ENCODE data around the gene TBXAS1. TPM values are rescaled to one million over a fixed set of nuclear protein-coding genes. Genes with fewer than 3 reads are reported as not detected.

TBXAS1 gene
- total RNA-seq, 1 donor from 2014 or later: 0.26 TPM

DNA sequence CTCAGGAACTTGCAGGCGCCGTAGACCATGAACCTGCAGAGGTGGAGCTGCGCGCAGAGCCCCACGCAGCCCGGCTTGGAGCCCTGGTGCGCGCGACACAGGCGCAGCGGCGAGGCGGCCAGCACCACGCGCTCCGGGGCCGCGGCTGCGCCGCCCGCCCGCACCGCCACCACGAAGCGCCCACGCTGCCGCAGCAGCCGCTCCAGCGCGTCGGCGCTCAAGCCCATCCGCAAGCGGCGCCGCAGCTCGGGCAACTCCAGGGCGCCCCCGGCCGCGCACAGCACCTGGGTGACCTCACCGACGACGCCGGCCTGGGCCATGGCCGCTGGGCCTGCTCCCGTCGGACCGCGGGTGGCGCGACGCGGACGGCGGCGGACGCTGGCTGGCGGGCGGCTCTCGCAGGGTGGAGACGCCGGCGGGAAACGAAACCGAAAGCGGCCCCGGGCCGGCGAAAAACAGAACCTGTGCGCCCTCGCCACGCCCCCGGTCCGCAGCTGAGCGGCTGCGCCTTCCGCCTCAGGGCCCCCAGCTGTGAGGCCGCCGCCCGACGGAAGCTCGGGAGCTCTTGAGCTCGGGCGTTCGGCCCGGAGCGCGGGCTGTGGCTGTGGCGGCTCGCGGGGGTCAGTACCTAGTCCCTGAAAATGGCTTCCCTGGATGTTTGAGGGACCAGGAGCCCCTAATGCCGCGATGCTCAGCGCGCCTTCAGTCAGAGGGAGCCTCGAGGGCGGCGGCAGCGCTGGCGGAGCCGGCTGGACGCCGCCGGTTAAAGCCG, 233.7 kb downstream of the TBXAS1 start, which contains the start of gene PARP12:
Gene PARP12, minus strand, starts transcription at position 424 of the 772 bp plus-strand sequence. Its CDS starts 104 bp downstream, at position 320.
- FAIRE-seq: no peak
- TF ChIP-seq, protein P1, sequence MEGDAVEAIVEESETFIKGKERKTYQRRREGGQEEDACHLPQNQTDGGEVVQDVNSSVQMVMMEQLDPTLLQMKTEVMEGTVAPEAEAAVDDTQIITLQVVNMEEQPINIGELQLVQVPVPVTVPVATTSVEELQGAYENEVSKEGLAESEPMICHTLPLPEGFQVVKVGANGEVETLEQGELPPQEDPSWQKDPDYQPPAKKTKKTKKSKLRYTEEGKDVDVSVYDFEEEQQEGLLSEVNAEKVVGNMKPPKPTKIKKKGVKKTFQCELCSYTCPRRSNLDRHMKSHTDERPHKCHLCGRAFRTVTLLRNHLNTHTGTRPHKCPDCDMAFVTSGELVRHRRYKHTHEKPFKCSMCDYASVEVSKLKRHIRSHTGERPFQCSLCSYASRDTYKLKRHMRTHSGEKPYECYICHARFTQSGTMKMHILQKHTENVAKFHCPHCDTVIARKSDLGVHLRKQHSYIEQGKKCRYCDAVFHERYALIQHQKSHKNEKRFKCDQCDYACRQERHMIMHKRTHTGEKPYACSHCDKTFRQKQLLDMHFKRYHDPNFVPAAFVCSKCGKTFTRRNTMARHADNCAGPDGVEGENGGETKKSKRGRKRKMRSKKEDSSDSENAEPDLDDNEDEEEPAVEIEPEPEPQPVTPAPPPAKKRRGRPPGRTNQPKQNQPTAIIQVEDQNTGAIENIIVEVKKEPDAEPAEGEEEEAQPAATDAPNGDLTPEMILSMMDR (IDR thresholded peaks at IDR 0.05; ENCODE audit: insufficient read depth, low read length, severe bottlenecking): no peak
- peak within 1 kb of the TSS; percentile 63 for H3K4me3 ChIP-seq (ENCODE audit: low read depth, low read length)
- DNase-seq (ENCODE audit: low read depth): peak; percentile 45
- no peaks in the 10 kb centered on the region for H3K36me3 ChIP-seq (ENCODE audit: control insufficient read depth, insufficient read depth, low read length)
- H3K27me3 ChIP-seq (ENCODE audit: control insufficient read depth, insufficient read depth, low read length): no peaks in the 10 kb centered on the region

DNA sequence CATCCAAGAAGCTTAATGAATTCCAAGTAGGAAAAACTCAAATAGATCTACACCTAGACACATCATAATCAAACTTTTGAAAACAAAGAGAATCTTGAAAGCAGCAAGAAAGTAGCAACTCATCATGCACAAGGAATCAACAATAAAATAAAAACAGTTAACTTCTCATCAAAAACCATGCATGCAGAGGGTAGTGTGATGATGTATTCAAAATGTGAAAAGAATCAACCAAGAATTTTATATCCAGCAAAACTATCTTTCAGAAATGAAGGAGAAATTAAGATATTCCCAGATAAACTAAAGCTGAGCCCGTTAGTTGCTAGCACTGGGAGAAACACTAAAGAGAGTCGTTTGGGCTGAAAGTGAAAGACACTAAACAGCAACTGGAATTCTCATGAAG, 238.0 kb downstream of the TBXAS1 start:
- FAIRE-seq: no peak
- H3K4me3 ChIP-seq (ENCODE audit: low read depth, low read length): no peak overlapping the region
- TF ChIP-seq, protein P1 (IDR thresholded peaks at IDR 0.05; ENCODE audit: insufficient read depth, low read length, severe bottlenecking): no peak
- no peaks in the 10 kb centered on the region for H3K36me3 ChIP-seq (ENCODE audit: control insufficient read depth, insufficient read depth, low read length)
- H3K27me3 ChIP-seq (ENCODE audit: control insufficient read depth, insufficient read depth, low read length): no peaks in the 10 kb centered on the region
- DNase-seq (ENCODE audit: low read depth): no peak

GRCh38 chr7:140068033-140068432, 239.0 kb downstream of the TBXAS1 start:
- DNase-seq (ENCODE audit: low read depth) (no peak), FAIRE-seq (no peak)
- TF ChIP-seq, protein P1 (IDR thresholded peaks at IDR 0.05; ENCODE audit: insufficient read depth, low read length, severe bottlenecking): no peak
- no peaks in the 10 kb centered on the region for H3K36me3 ChIP-seq (ENCODE audit: control insufficient read depth, insufficient read depth, low read length)
- H3K4me3 ChIP-seq (ENCODE audit: low read depth, low read length): no peak overlapping the region
- no peaks in the 10 kb centered on the region for H3K27me3 ChIP-seq (ENCODE audit: control insufficient read depth, insufficient read depth, low read length)

- Histone ChIP-seq H3K27me3 (ENCODE audit: control insufficient read depth, insufficient read depth, low read length) (no peaks in the 10 kb centered on the region), H3K4me3 (ENCODE audit: low read depth, low read length) (no peak overlapping the region), H3K36me3 (ENCODE audit: control insufficient read depth, insufficient read depth, low read length) (no peaks in the 10 kb centered on the region)
- TF ChIP-seq, protein P1 (IDR thresholded peaks at IDR 0.05; ENCODE audit: insufficient read depth, low read length, severe bottlenecking): no peak
- DNase-seq (ENCODE audit: low read depth) (no peak), FAIRE-seq (no peak)
Observed at GRCh38 chr7:140069298-140069949, 240.4 kb downstream of the TBXAS1 start.

Other genes starting within 250 kb of the TBXAS1 start
- 5.8 and 8.4 TPM in 2 replicates for gene HIPK2, start 51.3 kb upstream of the TBXAS1 start, total RNA-seq
- 9.2 and 13.3 TPM in 2 replicates for gene PARP12, start 233.7 kb downstream of the TBXAS1 start, total RNA-seq

Data from bronchial epithelial cell (primary cell).